PFSK-1 (cell line): ENCODE results near the gene TMEM163.

Experiments
- FOXP2 ChIP-seq: optimal IDR thresholded peaks from 2 replicates; pipeline ENCODE3; 2011; ENCODE audit warnings: borderline replicate concordance, control low read depth, inconsistent platforms; ENCODE audit not compliant: insufficient read depth; ENCODE audit errors: extremely low read length, extremely low read depth
- POLR2AphosphoS5 ChIP-seq: IDR thresholded peaks from 2 replicates; pipeline ENCODE4 v1.6.1; 2012; ENCODE audit warnings: low read depth, mild to moderate bottlenecking, control low read depth, low read length, moderate library complexity
- SIN3A ChIP-seq: IDR thresholded peaks from 2 replicates; pipeline ENCODE4 v1.6.1; 2012; ENCODE audit warnings: mild to moderate bottlenecking, low read length, moderate library complexity, borderline replicate concordance; ENCODE audit not compliant: insufficient read depth
- TAF1 ChIP-seq: IDR thresholded peaks from 2 replicates; pipeline ENCODE4 v1.6.1; 2012; ENCODE audit warnings: low read length, control low read depth, borderline replicate concordance; ENCODE audit not compliant: insufficient read depth
- TF ChIP-seq, protein P1 (sequence below), 2 experiments: IDR thresholded peaks; 2 replicates each; pipeline versions ENCODE4 v1.6.1 to v1.8.0; 2011 to 2012; ENCODE audit warnings: low read depth in 2 of 2, low read length in 2 of 2, control low read depth in 1 of 2, inconsistent platforms in 1 of 2, mild to moderate bottlenecking in 1 of 2, moderate library complexity in 1 of 2; ENCODE audit not compliant: insufficient read depth in 1 of 2

The TMEM163 gene

DNA sequence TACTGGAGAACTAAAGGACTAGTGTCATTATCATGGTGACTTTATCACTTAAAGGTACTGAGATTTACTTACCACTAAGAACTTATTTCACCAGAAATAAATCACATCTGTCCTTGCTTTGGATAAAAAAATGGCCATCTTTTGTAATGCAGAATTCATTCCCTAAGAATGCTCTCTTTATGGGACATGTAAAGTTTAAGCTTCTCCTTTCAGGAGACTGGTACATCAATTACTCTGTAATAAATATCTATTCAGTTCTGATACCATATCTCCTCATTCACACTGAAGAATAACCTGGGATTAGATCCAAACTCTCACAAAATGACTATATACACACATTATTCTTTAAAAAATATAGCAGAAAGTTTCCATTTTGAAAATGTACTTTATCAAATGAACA is 24.4 kb downstream of the TMEM163 start:
- TF ChIP-seq, protein P1, sequence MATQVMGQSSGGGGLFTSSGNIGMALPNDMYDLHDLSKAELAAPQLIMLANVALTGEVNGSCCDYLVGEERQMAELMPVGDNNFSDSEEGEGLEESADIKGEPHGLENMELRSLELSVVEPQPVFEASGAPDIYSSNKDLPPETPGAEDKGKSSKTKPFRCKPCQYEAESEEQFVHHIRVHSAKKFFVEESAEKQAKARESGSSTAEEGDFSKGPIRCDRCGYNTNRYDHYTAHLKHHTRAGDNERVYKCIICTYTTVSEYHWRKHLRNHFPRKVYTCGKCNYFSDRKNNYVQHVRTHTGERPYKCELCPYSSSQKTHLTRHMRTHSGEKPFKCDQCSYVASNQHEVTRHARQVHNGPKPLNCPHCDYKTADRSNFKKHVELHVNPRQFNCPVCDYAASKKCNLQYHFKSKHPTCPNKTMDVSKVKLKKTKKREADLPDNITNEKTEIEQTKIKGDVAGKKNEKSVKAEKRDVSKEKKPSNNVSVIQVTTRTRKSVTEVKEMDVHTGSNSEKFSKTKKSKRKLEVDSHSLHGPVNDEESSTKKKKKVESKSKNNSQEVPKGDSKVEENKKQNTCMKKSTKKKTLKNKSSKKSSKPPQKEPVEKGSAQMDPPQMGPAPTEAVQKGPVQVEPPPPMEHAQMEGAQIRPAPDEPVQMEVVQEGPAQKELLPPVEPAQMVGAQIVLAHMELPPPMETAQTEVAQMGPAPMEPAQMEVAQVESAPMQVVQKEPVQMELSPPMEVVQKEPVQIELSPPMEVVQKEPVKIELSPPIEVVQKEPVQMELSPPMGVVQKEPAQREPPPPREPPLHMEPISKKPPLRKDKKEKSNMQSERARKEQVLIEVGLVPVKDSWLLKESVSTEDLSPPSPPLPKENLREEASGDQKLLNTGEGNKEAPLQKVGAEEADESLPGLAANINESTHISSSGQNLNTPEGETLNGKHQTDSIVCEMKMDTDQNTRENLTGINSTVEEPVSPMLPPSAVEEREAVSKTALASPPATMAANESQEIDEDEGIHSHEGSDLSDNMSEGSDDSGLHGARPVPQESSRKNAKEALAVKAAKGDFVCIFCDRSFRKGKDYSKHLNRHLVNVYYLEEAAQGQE (IDR thresholded peaks at IDR 0.05; ENCODE audit: insufficient read depth in 1 of 2, low read depth in 2 of 2, low read length in 2 of 2), result no peak
- TF ChIP-seq POLR2AphosphoS5 (no peak), FOXP2 (no peak), SIN3A (no peak), TAF1 (no peak)

DNA sequence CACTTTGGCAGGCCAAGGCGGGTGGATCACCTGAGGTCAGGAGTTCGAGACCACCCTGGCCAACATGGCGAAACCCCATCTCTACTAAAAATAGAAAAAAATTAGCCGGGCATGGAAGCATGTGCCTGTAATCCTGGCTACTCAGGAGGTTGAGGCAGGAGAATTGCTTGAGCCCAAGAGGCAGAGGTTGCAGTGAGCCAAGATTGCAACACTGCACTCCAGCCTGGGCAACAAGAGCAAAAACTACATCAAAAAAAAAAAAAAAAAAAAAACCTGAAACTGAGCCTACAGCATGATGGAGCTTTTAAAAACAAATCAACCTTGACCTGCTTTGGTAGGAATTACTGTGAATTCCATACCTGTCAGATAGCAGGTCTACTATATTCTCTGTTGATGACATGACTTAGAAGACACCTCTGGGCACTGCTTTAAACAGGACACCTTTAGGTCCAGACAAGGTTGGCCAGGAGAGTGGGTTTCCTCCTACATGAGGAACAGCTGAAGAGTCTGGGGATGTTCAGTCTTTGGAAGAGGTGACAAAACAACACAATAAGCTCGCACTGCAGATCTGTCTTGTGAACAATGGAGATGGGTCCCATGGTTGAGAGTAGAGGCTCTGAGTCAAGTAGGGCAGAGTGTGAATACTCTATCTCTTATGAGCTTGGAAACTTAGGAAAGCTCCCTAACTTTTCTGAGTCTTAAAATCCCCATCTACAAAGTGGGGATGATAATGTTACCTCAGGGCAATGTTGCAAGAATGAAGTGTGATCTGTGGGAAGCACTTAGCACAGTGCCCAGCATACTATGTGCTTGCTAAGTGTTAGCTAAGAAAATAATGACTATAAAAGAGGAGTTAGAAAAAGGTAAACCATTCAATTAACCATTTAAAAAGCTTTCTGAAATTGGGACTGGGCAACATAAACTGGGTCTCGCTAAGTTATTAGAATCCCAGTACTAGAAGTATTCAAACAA is 25.2 kb downstream of the TMEM163 start:
- TF ChIP-seq FOXP2 (no peak), POLR2AphosphoS5 (no peak), SIN3A (no peak), TAF1 (no peak)
- TF ChIP-seq, protein P1 (IDR thresholded peaks at IDR 0.05; ENCODE audit: insufficient read depth in 1 of 2, low read depth in 2 of 2, low read length in 2 of 2), result no peak

DNA sequence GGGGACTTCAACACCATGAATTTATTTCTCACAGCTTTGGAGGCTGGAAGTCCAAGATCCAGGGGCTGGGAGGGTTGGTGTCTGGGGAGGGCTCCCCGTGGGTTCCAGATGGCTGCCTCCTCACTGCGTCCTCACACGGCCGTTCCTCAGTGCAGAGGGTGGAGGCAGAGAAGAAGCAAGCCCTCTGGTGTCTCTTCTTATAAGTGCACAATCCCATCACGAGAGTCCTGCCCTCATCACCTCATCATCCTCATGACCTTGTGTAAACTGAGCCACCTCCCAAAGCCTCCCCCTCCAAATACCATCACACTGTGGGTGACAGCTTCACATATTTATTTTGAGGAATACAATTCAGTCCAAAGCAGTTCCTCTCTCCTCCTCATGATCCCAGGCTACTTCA is 26.3 kb downstream of the TMEM163 start:
- TF ChIP-seq TAF1 (no peak), FOXP2 (no peak), POLR2AphosphoS5 (no peak), SIN3A (no peak)
- TF ChIP-seq, protein P1 (IDR thresholded peaks at IDR 0.05; ENCODE audit: insufficient read depth in 1 of 2, low read depth in 2 of 2, low read length in 2 of 2), result no peak

DNA sequence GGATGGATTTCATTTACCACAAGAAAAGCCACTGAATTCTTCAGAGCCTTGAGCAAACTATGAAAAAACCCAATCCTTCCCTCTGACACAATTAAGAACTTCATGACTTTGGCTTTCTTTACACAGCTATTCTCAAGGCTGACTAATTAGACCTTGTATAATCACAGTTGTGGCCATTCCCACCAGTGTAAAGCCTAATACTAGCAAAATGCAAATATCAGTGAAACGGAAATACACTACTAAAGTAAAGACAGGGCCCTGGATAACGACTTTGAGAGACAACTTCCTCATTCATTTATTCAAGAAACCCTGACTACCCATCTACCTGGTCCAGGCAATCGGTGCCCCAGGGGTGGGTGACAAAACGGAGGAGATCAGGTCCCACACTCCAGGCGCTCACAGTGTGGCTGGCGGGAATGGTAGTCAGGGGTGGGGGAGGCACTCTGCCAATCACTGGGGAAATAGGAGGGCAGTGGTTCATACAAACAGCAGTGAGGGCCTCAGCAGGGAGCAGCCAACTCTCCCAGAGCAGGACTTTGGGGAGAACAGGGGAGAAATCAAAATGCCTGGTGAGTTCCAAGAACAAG is 28.1 kb downstream of the TMEM163 start:
- TF ChIP-seq TAF1 (no peak), SIN3A (no peak), POLR2AphosphoS5 (no peak), FOXP2 (no peak)
- TF ChIP-seq, protein P1 (IDR thresholded peaks at IDR 0.05; ENCODE audit: insufficient read depth in 1 of 2, low read depth in 2 of 2, low read length in 2 of 2), result no peak
